ENCODE data around the gene SPRR3.

DNA sequence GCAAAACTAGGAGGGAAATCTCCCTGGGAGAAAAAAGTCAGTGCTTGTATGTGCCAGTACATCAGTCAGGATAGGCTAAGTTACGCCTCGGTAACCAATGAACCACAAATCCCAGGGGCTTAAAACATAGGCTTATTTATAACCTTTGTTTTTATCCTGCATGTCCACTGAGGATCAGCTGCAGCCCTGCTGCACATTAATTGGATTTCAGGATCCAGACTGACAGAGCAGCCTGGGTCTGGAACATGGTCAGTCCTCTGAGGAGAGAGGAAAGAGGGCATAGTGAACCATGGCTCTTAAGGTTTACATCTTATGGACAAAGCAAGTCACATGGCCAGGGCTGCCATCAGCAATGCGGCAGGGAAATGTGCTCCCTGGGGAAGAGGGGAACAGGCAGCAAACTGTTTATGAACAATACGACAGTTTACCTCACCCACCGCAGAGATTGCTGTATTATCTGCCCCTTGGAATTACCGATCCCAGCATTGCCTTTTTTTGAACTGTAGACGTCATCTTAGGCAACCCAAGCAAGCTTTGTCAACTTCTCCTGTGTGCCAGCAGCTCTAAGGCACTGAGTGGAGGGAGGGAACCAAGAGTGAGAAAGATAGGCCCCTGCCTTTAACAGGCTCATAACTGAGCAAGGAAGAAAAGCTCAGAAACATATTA lies 40.2 kb upstream of the SPRR3 start:
- TF ChIP-seq POLR2A (IDR thresholded peaks at IDR 0.05): no peak
- no peak for TF ChIP-seq POLR2AphosphoS5 (IDR thresholded peaks at IDR 0.05)

Measured in prostate gland (tissue), 1 donor.